GM12878 (cell line): ENCODE data around the gene AK5. TPM values are rescaled to one million over a fixed set of nuclear protein-coding genes. Genes with fewer than 3 reads are reported as not detected.

Source experiments
- ATAC-seq: fragments of 200-7000 bp; cut with Tn5 transposase; 3 replicates; pipeline ENCODE4 v1.9.1; 2020; ENCODE audit warnings: mild to moderate bottlenecking, moderate library complexity
- BruUV-seq: library from RNA; stranded (reverse); fragments of 400-500 nt; replicated peaks from 2 replicates; lab custom pipeline; 2021; lab: Mats Ljungman, UMichigan
- CTCF ChIA-PET: fragments of 300-600 bp; sonication (Branson Sonifier 250); formaldehyde crosslinking; extraction: SDS; loops from one replicate; lab custom pipeline; 2021; ENCODE audit warnings: inconsistent platforms; lab: Yijun Ruan, JAX
- POLR2A ChIA-PET: fragments of 350-600 bp; formaldehyde crosslinking; extraction: SDS; loops from one replicate; lab custom pipeline; 2021; ENCODE audit warnings: inconsistent platforms; lab: Charles Lee
- RAD21 ChIA-PET: fragments of 300-600 bp; sonication (Branson Sonifier 250); formaldehyde crosslinking; loops from one replicate; lab custom pipeline; 2023; ENCODE audit warnings: antibody characterized with exemption; ENCODE audit not compliant: unreplicated experiment; lab: Charles Lee
- SMC1A ChIA-PET: fragments of 300-600 bp; sonication (Branson Sonifier 250); formaldehyde crosslinking; loops from one replicate; lab custom pipeline; 2023; ENCODE audit not compliant: unreplicated experiment, uncharacterized antibody; lab: Charles Lee
- DNase-seq: peaks from one replicate; pipeline ENCODE4 v3.0.0-alpha.2; 2011; ENCODE audit warnings: low read depth, low spot score
- FAIRE-seq: peaks from 3 replicates; lab custom pipeline; 2011; peaks lifted over from hg19 to GRCh38; lab: Jason Lieb, UNC
- H2AFZ ChIP-seq: 2 replicates; pipeline ENCODE4 v1.6.0; 2011; ENCODE audit warnings: low read depth, low read length, control low read depth; ENCODE audit not compliant: control insufficient read depth
- H3K27ac ChIP-seq: 2 replicates; pipeline ENCODE4 v1.5.1; 2011; ENCODE audit warnings: control low read depth; ENCODE audit not compliant: control insufficient read depth, insufficient read depth
- H3K27me3 ChIP-seq, 2 experiments: replicated peaks in 1 of 2; 2 replicates each; pipeline versions ENCODE4 v1.6.0 to v1.6.1; 2011; ENCODE audit warnings: low read length in 1 of 2; ENCODE audit not compliant: control insufficient read depth in 2 of 2, insufficient read depth in 2 of 2
- H3K36me3 ChIP-seq, 2 experiments: 2 replicates each; pipeline ENCODE4 v1.5.1; 2011; ENCODE audit warnings: low read length in 1 of 2; ENCODE audit not compliant: control insufficient read depth in 2 of 2, insufficient read depth in 2 of 2
- H3K4me1 ChIP-seq: 2 replicates; pipeline ENCODE4 v1.6.1; 2011; ENCODE audit warnings: mild to moderate bottlenecking, low read length, moderate library complexity, mixed read lengths; ENCODE audit not compliant: control insufficient read depth, insufficient read depth
- H3K4me2 ChIP-seq: 2 replicates; pipeline ENCODE4 v1.6.0; 2011; ENCODE audit warnings: control low read depth; ENCODE audit not compliant: control insufficient read depth, insufficient read depth
- H3K4me3 ChIP-seq: fragments of 200-600 bp; sonication (generic); 2 replicates; pipeline ENCODE4 v1.5.1; 2016
- H3K79me2 ChIP-seq: 2 replicates; pipeline ENCODE4 v1.6.0; 2011; ENCODE audit warnings: low read length; ENCODE audit not compliant: control insufficient read depth, insufficient read depth
- H3K9ac ChIP-seq: 2 replicates; pipeline ENCODE4 v1.8.0; 2011; ENCODE audit warnings: low read length, control low read depth, mixed read lengths; ENCODE audit not compliant: control insufficient read depth, insufficient read depth
- H3K9me3 ChIP-seq: replicated peaks from 3 replicates; pipeline ENCODE4 v1.5.1; 2011; ENCODE audit warnings: mild to moderate bottlenecking, low read length; ENCODE audit not compliant: control insufficient read depth, insufficient read depth
- H4K20me1 ChIP-seq: 2 replicates; pipeline ENCODE4 v1.6.0; 2011; ENCODE audit not compliant: control insufficient read depth, insufficient read depth
- BCL11A ChIP-seq: IDR thresholded peaks from 2 replicates; pipeline ENCODE4 v1.6.1; 2011; ENCODE audit warnings: low read depth, low read length
- CBFB ChIP-seq: IDR thresholded peaks from 2 replicates; pipeline ENCODE4 v1.6.1; 2016; ENCODE audit warnings: antibody characterized with exemption, low read depth
- E2F4 ChIP-seq: IDR thresholded peaks from 2 replicates; pipeline ENCODE4 v1.6.1; 2012; ENCODE audit warnings: low read depth, low read length, improper control_type of control experiment
- FOS ChIP-seq: IDR thresholded peaks from 3 replicates; pipeline ENCODE4 v1.6.1; 2011; ENCODE audit warnings: borderline replicate concordance; ENCODE audit not compliant: insufficient read length; ENCODE audit errors: extremely low read depth
- MEF2B ChIP-seq: fragments of 450-650 bp; IDR thresholded peaks from 2 replicates; pipeline ENCODE4 v1.6.1; 2018; ENCODE audit warnings: mild to moderate bottlenecking, moderate library complexity; ENCODE audit not compliant: partially characterized antibody, poor library complexity, severe bottlenecking
- MYB ChIP-seq: fragments of 150-350 bp; IDR thresholded peaks from 2 replicates; pipeline ENCODE4 v1.6.1; 2014; ENCODE audit warnings: mild to moderate bottlenecking, low read depth, low read length, borderline replicate concordance
- NFYA ChIP-seq: IDR thresholded peaks from 2 replicates; pipeline ENCODE4 v1.6.1; 2011; ENCODE audit warnings: low read depth, mild to moderate bottlenecking, low read length, improper control_type of control experiment, borderline replicate concordance
- NR2F1 ChIP-seq: fragments of 450-650 bp; conservative IDR thresholded peaks from 2 replicates; pipeline ENCODE4 v1.6.1; 2017; ENCODE audit warnings: mild to moderate bottlenecking
- PKNOX1 ChIP-seq: fragments of 450-650 bp; IDR thresholded peaks from 2 replicates; pipeline ENCODE4 v1.6.1; 2016; ENCODE audit warnings: mild to moderate bottlenecking
- RAD21 ChIP-seq: IDR thresholded peaks from 2 replicates; pipeline ENCODE4 v1.6.1; 2011; ENCODE audit warnings: mild to moderate bottlenecking, low read depth, low read length, moderate library complexity; ENCODE audit not compliant: insufficient read depth
- SIX5 ChIP-seq: IDR thresholded peaks from 2 replicates; pipeline ENCODE4 v1.6.1; 2011; ENCODE audit warnings: mild to moderate bottlenecking, low read depth, low read length, moderate library complexity; ENCODE audit not compliant: severe bottlenecking
- SP1 ChIP-seq: IDR thresholded peaks from one replicate; pipeline ENCODE4 v1.6.1; 2011; ENCODE audit warnings: low read depth, low read length
- TBL1XR1 ChIP-seq: IDR thresholded peaks from 2 replicates; pipeline ENCODE4 v1.6.1; 2012; ENCODE audit warnings: low read depth, low read length, improper control_type of control experiment
- ZBTB4 ChIP-seq: fragments of 450-650 bp; formaldehyde crosslinking; IDR thresholded peaks from 2 replicates; pipeline ENCODE4 v1.4.0; 2022; ENCODE audit warnings: mild to moderate bottlenecking, moderate library complexity
- WGBS: methylation state at CpG from one replicate; pipeline ENCODE4 v1.1.6; 2016; ENCODE audit warnings: low lambda C conversion rate; ENCODE audit not compliant: insufficient replicate concordance, insufficient coverage; ENCODE audit errors: missing lambda C conversion rate; 5-methylcytosine and 5-hydroxymethylcytosine counted together
- in situ Hi-C: fragments of 300-500 bp; cut with MboI; formaldehyde crosslinking; loops from 9 replicates; pipeline ENCODE4 v1.14.3; 2018; ENCODE audit warnings: mixed read lengths
- intact Hi-C: fragments of 100-400 bp; cut with micrococcal nuclease; formaldehyde crosslinking; loops from one replicate; pipeline ENCODE4 v1.14.2; 2022; ENCODE audit not compliant: unreplicated experiment
- polyA plus RNA-seq, 11 experiments: library from polyadenylated mRNA; depleted of rRNA in 4 of 11; unstranded in 6 of 11; stranded (reverse) in 5 of 11; fragments of >200 nt; fragmentation: Nextera tagmentation in 4 of 11; fragmentation: Illumina TruSeq in 1 of 11; extraction: Ambion mirVana in 4 of 11; extraction: Trizol in 1 of 11; gene quantifications; 1 replicate in 1 of 11; 2 replicates in 10 of 11; pipeline versions ENCODE4 v1.2.1 to v1.2.3, GENCODE V29; 2011 to 2016; ENCODE audit warnings: inconsistent platforms in 2 of 11, missing spikeins in 2 of 11, low read depth in 1 of 11
- total RNA-seq, 4 experiments: library from RNA; depleted of rRNA in 3 of 4; stranded (reverse); fragments of >200 nt in 3 of 4; fragmentation: Illumina TruSeq in 1 of 4; extraction: Trizol in 1 of 4; gene quantifications; 2 replicates each; pipeline versions ENCODE4 v1.2.1 to v1.2.3, GENCODE V29; 2013 to 2021
- TF ChIP-seq, protein P1 (sequence below): IDR thresholded peaks from 2 replicates; pipeline ENCODE4 v1.6.1; 2011; ENCODE audit warnings: low read depth, mild to moderate bottlenecking, low read length, moderate library complexity, borderline replicate concordance; ENCODE audit errors: extremely low read depth

Gene AK5
- total and polyA plus RNA-seq, 10 of the 15 experiments (the other 5 are each of a cell fraction or from before 2014, with no cell fraction given) = 0.08 to 0.33 TPM; not detected in 8

DNA sequence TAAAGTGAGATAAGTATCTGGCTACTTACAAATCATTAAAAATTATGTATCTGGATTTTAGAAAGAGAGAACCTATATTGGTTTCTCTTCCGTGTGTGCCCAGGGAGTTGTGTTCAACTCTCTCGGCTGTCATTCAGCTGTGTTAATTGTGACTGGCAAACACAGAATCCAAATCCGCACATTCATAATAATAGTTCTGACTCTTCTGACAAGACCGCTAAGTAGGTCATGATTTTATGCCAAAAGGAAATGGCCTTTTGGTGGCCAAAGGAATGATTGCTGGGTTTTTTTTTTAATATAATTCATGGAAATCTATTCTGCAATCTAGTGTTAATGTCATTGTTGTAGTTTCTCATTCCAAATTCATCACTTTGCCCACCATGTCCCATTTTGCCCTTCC lies 110.7 kb downstream of the AK5 start:
- SMC1A ChIA-PET = interaction anchor here (1.0 kb wide), 1 partner anchor 15 kb away, joined by 3 read pairs; no protein-coding TSS in a partner anchor
- H3K4me1 ChIP-seq = no peaks in the 10 kb centered on the region
- POLR2A ChIA-PET = no interaction called here
- H3K9me3 ChIP-seq = no peaks in the 10 kb centered on the region
- H3K27ac ChIP-seq = no peak overlapping the region
- no peaks in the 10 kb centered on the region; a peak in 1 of 4 replicates for H3K27me3 ChIP-seq
- no TSS peak for BruUV-seq
- no peak for ATAC-seq
- RAD21 ChIA-PET = no interaction called here
- H3K36me3 ChIP-seq = no peaks in the 10 kb centered on the region
- intact Hi-C loops = no loop called here
- no peak overlapping the region for H3K4me3 ChIP-seq
- FAIRE-seq = no peak
- no peak for DNase-seq
- in situ Hi-C loops = no loop called here
- no peaks in the 10 kb centered on the region for H4K20me1 ChIP-seq
- no peak overlapping the region for H3K9ac ChIP-seq
- CTCF ChIA-PET = no interaction called here
- WGBS = 57% methylated on average over 4 of the region's 4 CpGs
- no peaks in the 10 kb centered on the region for H3K79me2 ChIP-seq
- no peak overlapping the region for H2AFZ ChIP-seq
- H3K4me2 ChIP-seq = no peak overlapping the region
- TF ChIP-seq ZBTB4 (no peak), E2F4 (no peak), NR2F1 (no peak), NFYA (no peak), FOS (no peak), MYB (no peak), RAD21 (no peak), SP1 (no peak), SIX5 (no peak), TBL1XR1 (no peak), MEF2B (no peak), PKNOX1 (no peak), CBFB (no peak), BCL11A (no peak)
- TF ChIP-seq, protein P1, sequence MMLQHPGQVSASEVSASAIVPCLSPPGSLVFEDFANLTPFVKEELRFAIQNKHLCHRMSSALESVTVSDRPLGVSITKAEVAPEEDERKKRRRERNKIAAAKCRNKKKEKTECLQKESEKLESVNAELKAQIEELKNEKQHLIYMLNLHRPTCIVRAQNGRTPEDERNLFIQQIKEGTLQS = no peak
